NCI-H345 treated with DMSO at 0.1 percent for 48 hours (cell line): ENCODE results near the gene MYO18B.

Experiments
- DNase-seq: peaks from one replicate; lab custom pipeline; 2025; ENCODE audit not compliant: unreplicated experiment; lab: John Stamatoyannopoulos, UW

MYO18B gene

DNA sequence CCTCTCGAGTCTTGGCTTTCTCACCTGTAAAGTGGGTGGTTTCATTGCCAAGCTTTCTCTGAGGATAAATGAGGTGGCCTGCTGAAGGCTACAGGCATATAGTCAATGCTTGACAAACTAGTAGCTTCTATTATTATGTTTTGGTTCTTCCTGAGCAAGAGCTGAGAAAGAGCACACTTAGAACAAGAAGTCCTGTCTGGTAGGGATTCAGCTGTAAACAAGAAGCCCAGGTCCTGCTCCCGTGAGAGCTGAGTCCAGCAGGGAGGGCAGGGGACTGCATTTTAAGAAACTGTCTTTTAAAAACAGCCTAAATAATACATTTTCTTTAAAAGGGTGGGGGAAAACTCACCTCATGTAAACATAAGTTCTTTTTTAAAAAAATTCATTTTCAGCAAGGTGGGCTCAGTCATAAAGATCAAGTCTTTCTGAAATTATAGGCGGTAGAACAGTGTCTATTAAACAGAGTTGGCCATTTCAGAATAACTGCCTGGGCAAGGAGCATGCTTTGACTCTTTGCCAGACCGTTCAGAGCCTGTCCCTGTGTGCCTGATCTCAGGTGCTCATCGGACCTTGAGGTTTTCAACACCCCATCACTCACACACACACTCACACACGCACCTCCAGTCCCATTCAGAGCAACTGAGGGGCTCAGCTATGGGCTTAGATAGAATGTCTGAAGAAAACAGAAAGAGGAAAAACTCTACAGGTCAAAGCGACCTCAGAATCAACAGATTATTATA, 29.2 kb upstream of the MYO18B start:
- DNase-seq: no peak

DNA sequence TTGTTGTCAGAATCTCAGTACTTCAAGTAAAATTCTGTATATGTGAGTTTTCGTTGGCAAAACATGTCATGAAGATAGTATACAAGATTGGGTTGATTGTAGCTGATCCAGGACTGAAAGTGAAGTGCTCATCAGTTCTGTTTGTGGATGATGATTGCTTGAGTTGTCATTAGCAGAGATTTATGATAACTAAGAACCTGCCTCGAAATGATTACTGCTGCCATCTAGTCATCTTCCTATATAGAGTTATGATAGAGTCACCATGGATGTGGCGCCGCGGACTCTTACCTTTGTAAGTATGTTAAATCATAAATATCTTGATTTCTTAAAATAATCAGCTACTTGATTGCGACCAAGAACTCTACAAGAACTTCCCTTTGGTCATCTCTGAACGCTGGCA, 27.9 kb upstream of the MYO18B start:
- no peak for DNase-seq

DNA sequence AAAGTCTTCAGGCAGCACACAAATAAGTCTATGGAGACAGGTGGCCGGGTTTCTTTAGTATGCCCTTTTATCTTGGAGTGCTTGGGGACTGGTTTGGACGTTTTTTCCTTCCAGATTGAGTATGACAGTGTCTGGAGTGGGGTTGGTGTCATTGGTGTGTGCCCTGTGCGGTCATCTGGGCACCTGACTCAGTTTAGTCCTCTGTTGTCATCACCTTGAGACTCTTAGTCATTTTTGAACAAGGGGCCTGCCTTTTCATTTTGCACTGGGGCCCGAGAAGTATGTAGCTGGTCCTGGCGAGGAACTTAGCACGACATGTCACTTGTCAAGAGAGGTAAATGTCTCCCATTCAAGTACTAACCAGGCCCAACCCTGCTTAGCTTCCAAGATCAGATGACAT, 27.2 kb upstream of the MYO18B start:
- no peak for DNase-seq

DNA sequence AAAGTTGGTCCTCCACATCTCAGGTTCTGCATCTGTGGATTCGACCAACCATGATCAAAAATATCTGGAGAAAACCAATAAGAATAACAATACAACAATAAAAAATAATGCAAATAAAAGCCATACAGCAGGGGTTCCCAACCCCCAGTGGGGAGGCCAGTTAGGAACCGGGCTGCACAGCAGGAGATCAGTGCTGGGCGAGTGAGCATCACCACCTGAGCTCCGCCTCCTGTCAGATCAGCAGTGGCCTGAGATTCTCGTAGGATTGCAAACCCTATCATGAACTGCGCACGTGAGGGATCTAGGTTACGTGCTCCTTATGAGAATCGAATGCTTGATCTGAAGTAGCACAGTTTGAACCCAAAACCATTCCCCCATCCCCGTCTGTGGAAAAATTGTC, 25.4 kb upstream of the MYO18B start:
- DNase-seq: no peak

DNA sequence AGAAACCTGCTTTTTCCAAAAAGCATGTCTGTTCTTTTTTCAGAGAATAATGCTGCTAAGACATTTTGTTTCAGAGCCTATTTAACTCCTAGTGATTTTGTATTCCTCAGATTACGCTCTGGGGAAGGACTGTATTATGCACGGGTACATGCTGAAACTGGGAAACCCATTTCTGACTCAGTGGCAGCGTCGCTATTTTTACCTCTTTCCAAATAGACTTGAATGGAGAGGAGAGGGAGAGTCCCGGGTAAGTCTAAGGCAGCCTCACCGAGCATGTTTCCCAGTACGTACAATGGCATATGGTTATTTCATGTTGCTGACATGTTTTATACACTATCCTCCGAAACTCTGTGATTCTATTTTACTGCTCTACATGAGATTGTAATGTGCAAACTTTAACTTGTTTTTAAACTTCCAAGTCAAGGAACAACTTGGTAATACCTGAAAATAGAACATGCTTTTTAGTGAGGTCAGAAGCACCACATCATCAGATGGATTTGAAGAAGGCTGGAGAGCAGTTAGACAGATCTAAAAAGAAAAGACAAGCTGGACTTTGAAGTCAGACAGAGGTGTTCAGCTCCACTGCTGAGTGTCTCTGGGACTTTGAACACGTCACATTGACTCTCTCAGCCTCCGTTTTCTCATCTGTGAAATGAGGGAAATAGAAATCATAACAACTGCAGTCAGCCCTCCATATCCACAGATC, 23.7 kb upstream of the MYO18B start:
- no peak for DNase-seq

DNA sequence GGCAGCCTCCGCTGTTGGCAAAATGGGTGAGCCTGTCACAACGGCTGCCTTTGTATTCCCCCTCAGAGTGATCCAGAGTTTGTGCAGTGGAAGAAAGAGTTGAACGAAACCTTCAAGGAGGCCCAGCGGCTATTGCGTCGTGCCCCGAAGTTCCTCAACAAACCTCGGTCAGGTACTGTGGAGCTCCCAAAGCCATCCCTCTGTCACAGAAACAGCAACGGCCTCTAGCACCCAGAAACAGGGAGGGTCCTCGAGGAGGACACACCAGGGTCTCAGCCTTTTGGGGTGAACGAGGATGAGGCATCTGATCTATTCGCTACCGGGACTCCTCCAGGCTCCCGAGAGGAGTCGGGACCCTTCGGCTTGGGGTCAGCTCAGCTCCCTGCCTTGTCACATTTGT, 19.8 kb upstream of the MYO18B start:
- DNase-seq: no peak

DNA sequence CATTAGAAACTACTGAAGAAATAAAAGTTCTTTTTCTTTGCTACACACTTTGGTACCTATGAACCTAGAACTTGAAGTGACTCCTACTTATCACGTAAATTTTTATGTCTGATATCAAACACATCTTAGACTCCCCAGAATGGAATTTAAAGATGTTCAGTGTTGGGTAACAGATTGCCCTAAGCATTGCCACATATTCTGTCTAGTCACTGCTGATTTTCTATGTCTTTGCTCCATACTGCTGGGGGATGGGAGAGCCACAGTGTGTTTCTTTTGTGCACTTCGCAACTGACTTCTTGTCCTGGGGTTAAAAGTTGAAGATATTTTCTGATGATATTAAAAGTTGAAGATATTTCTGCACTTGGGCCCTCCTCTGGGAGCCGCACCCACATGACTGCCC, 19.4 kb upstream of the MYO18B start:
- DNase-seq: no peak

DNA sequence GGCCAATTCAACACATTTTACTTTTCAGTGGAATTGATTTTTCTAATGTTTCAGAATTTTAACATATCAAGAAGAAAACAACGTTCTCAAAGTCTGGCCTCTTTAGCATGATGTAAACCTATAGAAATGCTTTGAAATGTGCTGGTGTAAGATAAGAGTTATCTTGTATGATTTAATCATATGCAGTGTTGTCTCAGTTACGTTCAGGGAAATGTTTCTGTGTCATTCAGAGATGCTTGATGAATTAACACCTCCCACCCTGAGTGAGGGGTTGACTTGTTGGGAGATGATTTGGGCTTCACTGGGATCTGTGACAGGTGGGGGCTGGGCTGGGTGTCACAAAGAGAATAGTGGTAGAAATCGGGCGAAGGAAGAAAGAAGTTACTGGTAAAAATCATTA, 15.7 kb upstream of the MYO18B start:
- DNase-seq: no peak

DNA sequence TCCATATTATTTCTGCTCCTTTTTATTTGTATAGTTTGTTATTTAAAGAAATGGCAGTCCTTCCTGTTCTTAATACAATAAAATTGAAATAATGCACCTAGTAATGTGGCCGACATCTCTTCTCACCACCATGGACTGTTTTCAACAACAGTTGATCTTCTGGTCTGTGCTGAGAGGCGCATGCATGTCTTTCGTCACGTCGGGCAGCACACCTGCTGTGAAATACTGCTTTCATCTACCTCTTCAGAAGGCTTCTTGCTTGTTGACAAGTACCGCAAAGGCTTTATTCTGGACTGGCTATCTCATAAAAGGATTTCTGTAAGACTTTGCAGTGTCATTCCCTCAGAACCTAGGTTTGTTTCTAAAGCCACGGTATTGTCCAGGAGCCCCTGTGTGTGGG, 13.9 kb upstream of the MYO18B start:
- no peak for DNase-seq

DNA sequence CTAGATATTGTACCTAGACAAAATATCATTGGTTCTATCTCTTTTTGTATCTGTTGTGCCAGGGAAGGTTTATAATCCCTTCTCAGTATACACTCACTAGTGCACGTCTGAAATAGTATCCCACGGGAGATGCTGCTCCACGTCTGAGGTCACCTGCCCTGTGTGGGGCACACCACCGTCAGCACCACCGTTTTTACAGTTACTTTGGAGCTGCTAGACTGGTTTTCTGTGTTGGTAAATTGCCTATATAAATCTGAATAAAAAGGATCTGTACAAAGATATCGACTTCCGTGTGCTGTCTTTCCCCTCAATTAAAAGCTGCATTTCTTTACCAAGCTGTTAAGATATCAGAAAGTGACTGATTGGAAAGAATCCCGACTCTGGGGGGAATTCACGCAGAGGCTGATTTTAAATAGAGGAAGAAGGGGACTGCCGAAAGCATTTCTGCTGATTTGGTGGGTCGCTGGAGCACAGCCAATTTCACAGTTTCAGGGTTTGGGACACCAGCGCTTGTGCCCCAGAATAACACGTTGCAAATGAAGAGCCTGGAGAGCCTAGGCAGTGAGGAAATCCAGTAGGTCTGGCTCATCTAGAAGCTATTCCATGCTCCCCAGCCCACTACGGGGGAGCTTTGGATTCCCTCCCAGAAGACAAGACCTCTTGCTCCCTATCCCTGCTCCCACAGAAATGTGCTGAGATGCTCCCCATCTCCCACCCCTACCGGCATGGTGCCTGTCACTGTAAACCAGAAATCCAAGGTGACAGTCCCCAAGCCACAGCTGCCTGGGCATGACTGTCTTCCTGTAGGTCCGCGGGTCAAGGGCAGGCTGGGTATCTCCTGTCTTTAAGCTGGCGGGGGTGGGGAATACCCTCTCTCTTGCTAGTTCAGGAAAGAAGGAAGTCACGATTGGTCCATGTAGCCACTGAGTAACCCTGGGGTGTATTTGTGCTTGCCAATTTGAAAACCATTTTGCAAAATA, 12.7 kb upstream of the MYO18B start:
- no peak for DNase-seq

DNA sequence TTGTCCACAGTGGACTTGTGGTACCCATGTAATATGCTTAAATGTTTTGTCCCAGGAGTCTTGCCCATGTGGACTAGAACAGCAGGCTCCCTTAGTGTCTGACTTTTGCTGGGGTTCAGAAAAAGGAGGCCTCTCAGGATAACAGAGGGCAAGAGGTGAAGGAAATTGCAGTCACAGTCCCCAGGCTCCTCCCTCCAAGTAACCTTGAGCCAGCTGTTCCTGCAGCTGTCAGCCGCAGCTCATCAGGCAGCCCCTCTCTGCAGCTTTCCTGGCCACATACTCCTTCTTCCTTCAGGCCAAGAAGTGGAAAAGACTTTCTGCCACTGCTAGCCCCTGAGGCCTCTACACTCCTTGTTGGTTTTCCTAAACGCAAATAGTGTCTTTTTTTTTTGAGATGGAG, 6.3 kb upstream of the MYO18B start:
- DNase-seq: no peak

DNA sequence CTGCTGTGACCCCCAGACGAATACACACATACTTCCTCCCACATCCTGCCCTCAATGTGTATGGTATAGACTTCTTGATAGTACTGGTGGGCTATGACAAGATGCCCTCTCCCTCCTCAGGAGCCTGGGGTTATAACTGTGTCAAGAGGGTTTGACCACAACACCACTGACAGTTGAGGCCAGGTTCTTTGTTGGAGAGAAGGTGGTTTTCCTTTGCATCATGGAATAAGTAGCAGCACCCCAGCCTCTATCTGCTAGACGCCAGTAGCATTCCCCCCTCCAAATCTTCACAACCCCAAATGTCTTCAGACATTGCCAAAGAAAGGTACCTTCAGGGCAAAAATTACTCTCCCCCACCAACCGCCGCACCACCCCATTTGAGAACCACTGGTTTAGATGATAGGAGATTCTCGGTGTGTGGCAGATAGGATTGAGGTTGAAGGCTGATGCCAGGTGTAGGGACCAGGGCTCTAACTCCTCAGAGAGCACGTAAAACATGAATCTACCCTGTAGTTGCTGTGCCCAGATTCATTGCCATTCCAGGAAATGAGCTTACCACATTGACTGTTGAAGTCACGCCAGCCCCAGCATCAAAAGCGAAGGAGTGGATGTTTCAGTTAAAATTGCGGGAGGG, 5.5 kb upstream of the MYO18B start:
- DNase-seq: no peak

DNA sequence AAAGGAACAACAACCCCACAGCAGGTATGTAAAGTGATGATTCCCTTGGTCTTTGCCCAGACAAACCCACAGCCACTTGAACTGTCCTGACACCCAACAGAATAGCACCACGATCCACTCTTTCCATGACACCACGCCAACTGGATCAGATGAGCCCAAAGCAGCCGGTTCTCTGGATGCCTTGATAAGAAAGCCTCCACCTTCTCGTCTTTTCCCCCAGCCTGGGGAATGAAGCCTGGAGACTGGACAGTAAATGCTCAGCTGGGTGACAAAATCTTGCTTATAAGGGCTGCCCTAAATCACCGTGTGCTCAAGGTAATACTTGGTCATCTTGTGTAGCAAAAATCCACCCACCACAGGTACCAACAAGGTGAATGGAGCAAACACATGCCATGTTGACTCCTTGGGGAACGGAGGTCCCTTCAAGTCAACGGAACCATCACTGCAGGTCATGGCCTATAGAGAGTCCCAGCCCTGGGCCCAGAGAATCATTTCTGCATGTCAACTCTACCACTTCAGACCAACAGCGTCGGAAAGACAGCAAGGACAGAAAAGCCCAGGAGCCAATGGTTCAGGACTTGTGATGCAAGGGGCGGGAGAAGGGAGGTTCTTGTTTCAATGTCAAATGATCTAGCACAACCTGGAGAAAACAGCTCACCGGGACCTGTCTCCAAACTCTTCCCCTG, 2.2 kb upstream of the MYO18B start:
- no peak for DNase-seq

DNA sequence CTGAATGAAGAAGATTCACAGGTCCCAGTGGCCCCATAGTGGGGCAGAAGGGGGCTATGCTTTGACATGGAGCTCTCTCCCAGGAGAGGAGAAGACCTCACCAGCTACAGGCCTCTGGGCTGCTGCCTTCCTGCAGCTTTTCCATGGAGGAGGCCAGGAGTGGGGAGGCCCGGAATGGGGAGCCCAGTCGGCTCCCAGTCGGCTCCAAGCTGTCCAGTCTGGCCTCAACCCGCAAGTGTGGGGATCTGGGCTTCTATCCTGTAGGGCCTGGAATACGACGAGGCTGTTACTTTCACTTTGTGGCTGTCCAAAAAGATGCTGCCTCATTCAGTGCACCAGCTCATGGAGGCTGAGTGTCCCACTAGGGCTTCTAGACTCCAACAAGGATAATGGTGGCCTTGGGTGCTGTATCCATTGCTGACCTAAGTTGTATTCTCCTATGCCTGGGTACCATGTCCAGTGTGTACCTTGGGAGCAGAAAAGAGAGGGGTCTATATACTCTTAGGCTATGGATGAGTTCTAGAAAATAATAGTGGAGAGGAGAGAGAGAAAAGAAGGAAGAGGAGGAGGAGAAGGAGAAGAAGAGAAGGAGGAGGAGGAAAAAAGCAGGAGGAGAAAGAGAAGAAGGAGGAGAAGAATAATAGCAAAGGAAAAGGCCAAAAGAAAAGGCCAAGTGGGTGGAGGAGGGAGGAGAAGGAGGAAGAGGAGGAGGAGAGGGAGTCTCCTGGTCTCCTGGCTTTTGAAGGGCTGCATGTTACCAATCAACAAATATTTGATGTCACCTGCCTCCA, 1.1 kb downstream of the MYO18B start:
- no peak for DNase-seq

DNA sequence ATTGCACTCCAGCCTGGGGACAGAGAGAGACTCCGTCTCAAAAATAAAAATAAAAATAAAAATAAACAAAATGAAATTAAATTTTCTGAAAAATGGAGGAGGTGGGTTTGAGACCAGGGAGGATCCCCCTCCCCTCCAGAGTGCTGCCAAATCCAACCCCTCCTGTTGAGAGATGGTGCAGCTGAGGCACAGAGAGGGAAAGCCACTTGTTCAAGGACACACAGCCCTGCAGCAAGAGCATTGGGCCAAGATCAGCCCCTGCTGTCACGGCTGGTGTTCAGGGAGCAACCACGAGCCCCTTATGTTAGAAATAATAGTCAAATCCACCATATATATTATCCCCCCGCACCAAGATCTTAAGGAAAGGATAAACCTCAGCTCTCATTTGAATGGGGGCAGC, 2.7 kb downstream of the MYO18B start:
- DNase-seq: no peak

DNA sequence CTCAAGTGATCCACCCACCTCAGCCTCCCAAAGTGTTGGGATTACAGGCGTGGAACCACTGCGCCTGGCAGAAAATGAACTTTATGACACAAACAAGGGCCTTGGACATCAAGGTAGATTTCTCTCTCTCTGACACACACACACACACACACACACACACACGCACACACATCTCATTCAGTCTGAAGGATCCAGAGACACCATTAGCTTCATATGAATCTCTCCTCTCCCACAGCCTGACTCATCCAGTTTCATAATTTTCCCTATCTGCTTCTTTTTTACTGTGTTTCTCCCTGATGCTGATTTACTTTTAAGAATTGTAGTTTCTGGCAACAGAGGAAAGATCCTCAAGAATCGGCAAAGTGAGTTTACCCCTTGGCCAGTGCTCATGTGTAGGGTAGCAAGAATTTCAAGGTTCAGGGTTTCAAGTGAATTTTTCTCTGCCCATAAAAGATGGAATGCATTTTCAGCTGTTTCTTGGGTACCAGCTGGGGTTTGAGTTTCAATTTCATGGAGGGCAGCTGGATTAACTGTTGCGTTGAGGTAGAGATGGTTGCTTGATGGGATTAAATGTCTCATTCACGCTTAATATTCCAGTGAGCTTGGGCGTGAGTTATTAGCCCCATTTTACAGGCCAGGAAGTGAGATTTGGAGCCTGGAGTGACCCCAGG, 3.5 kb downstream of the MYO18B start:
- no peak for DNase-seq

DNA sequence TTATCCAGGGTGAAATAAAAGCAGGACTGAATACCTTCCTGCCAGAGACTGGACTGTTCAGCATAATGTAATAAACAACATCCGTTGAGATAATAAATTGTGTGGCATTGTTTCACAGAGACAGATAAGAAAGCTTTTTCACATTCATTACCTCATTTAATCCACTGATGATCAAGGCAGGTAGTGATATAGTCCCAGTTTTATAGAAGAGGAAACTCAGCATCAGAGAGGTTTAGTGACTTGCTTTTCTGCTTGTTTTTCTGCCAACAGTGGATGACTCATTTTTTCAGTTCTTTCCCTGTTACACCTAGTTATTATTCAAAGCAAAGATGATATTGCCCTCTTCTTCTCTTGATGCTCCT, 4.0 kb downstream of the MYO18B start:
- DNase-seq: no peak

DNA sequence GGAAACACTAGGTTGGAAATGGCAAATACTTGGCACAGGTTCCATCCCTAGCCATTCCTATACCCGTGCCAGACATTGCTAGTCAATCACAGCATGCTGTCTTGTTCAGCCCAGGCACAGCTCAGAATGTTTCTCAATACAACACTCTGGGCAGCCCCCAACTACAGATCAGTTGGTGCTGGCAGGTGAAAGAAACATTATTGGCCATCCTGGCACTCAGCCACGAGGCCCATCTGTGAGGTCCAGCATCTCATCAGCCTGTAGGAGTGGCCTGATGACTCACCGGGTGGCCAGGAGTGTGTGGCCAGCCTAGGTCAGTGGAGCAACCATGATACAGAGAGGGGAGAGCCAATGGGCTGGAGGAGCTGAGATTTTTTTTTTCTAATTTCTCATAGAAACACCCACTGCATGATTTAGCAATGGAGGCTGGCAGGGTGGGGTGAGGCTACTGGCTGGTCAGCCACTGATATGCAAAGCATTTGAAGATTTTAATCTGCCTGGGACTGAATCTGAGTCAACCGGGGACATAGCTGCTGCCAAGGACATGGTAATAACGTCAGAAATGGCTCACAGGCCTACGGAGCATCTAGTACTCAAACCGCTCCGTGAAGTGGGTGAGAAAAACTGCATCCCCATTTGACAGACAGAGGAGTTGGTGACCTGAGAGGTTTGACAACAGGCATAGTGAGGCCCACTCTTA, 5.4 kb downstream of the MYO18B start:
- no peak for DNase-seq

DNA sequence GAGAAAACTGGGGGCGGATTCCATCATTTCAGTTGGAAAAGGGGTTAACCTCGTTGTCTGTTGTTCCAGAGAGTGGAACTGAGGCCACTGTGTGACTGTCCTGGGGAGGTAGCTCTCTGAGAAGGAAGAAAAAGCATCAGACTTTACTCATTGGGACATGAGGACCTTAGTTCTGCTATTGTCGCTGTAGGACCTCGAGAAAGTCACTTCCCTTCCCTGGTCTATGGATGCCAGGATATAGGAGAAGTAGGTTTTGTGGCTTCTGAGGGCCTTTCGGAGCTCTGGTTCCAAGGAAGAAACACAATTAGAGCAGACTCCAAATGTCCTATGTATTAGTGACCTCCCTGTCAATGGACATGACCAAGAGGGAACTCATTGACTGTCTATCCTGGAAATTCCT, 6.2 kb downstream of the MYO18B start:
- DNase-seq: no peak
